WTC11 (cell line): ENCODE results near the gene RRBP1. TPM values are rescaled to one million over a fixed set of nuclear protein-coding genes. Genes with fewer than 3 reads are reported as not detected.
"Not testable (repeated sequence)": the region's sequence is repeated elsewhere in the genome, so short reads cannot be mapped to it uniquely, and the experiment has no call there.

Experiments
- ATAC-seq: fragments of 200-7000 bp; cut with Tn5 transposase; 2 replicates; pipeline ENCODE4 v1.10.0; 2021; ENCODE audit warnings: mild to moderate bottlenecking, moderate library complexity
- CTCF ChIA-PET: fragments of 300-600 bp; sonication (Branson Sonifier 250); formaldehyde crosslinking; loops from one replicate; lab custom pipeline; 2021; ENCODE audit warnings: antibody characterized with exemption; lab: Charles Lee
- POLR2A ChIA-PET: fragments of 350-600 bp; sonication (Branson Sonifier 250); formaldehyde crosslinking; loops from one replicate; lab custom pipeline; 2021; ENCODE audit warnings: antibody characterized with exemption; lab: Charles Lee
- DNase-seq: peaks from one replicate; pipeline ENCODE4 v3.0.0; 2021; ENCODE audit warnings: low spot score
- H3K27ac Mint-ChIP-seq: 2 replicates; pipeline ENCODE4 v1.8.0; 2021; ENCODE audit warnings: mixed read lengths
- H3K27me3 Mint-ChIP-seq: 2 replicates; pipeline ENCODE4 v1.8.0; 2021; ENCODE audit warnings: low read depth, mild to moderate bottlenecking, moderate library complexity, mixed read lengths
- H3K36me3 Mint-ChIP-seq: 2 replicates; pipeline ENCODE4 v1.8.0; 2021; ENCODE audit warnings: mixed read lengths
- H3K4me1 Mint-ChIP-seq: 2 replicates; pipeline ENCODE4 v1.8.0; 2022; ENCODE audit warnings: mixed read lengths
- H3K4me3 Mint-ChIP-seq: 2 replicates; pipeline ENCODE4 v1.8.0; 2021; ENCODE audit warnings: mild to moderate bottlenecking, moderate library complexity, mixed read lengths
- H3K9me3 Mint-ChIP-seq: 2 replicates; pipeline ENCODE4 v1.8.0; 2021; ENCODE audit warnings: mixed read lengths
- AFF4 ChIP-seq: sonication (generic); formaldehyde crosslinking; IDR thresholded peaks from 2 replicates; pipeline ENCODE4 v1.8.1; 2023; ENCODE audit warnings: mild to moderate bottlenecking, missing genetic modification reagents, borderline replicate concordance
- ATF2 ChIP-seq: sonication (generic); formaldehyde crosslinking; IDR thresholded peaks from 2 replicates; pipeline ENCODE4 v1.8.1; 2022; ENCODE audit warnings: low read depth, missing genetic modification reagents, borderline replicate concordance
- ELF4 ChIP-seq: sonication (generic); formaldehyde crosslinking; IDR thresholded peaks from 2 replicates; pipeline ENCODE4 v1.8.1; 2022; ENCODE audit warnings: low read depth, mild to moderate bottlenecking, moderate library complexity, missing genetic modification reagents
- IRF1 ChIP-seq: sonication (generic); formaldehyde crosslinking; IDR thresholded peaks from 2 replicates; pipeline ENCODE4 v1.8.0; 2023; ENCODE audit warnings: missing genetic modification reagents
- NFYB ChIP-seq: sonication (generic); formaldehyde crosslinking; conservative IDR thresholded peaks from 2 replicates; pipeline ENCODE4 v1.8.0; 2022; ENCODE audit warnings: low read depth, missing genetic modification reagents
- OVOL2 ChIP-seq: fragments of 250-450 bp; sonication (Bioruptor Pico); IDR thresholded peaks from 2 replicates; pipeline ENCODE4 v1.9.0; 2021; ENCODE audit warnings: mild to moderate bottlenecking, borderline replicate concordance
- ZNF232 ChIP-seq: sonication (generic); formaldehyde crosslinking; IDR thresholded peaks from 2 replicates; pipeline ENCODE4 v1.8.0; 2022; ENCODE audit warnings: mild to moderate bottlenecking, missing genetic modification reagents
- ZNF263 ChIP-seq: sonication (generic); formaldehyde crosslinking; IDR thresholded peaks from 2 replicates; pipeline ENCODE4 v1.8.1; 2022; ENCODE audit warnings: low read depth, mild to moderate bottlenecking, moderate library complexity, missing genetic modification reagents
- total RNA-seq: library from RNA; stranded (reverse); gene quantifications from 3 replicates; pipeline ENCODE4 v1.2.3, GENCODE V29; 2021

RRBP1 gene
- total RNA-seq, 1 experiment from 2014 or later, result 171 TPM

GRCh38 chr20:17708675-17709360 is 26.8 kb upstream of the RRBP1 start:
- ChIA-PET POLR2A (no interaction called here), CTCF (no interaction called here)
- H3K4me3 Mint-ChIP-seq, result no peak overlapping the region
- peaks cover 17% of the 10 kb centered on the region for H3K4me1 Mint-ChIP-seq
- no peaks in the 10 kb centered on the region for H3K36me3 Mint-ChIP-seq
- TF ChIP-seq NFYB, result no peak
- no peak for TF ChIP-seq ATF2 (CRISPR knock-in tag)
- TF ChIP-seq ZNF263, result no peak
- TF ChIP-seq ELF4 (CRISPR knock-in tag), result no peak
- no peak for TF ChIP-seq OVOL2 (CRISPR knock-in tag)
- no peak for TF ChIP-seq IRF1 (CRISPR knock-in tag)
- TF ChIP-seq, all 79 proteins: peak for 0
- no peak for DNase-seq
- Mint-ChIP-seq H3K9me3 (no peaks in the 10 kb centered on the region), H3K27ac (no peak overlapping the region; the same call in 1 of the 2 replicates), H3K27me3 (no peaks in the 10 kb centered on the region)
- ATAC-seq, result no peak

GRCh38 chr20:17707951-17708350 is 25.9 kb upstream of the RRBP1 start:
- H3K27me3 Mint-ChIP-seq, H3K27ac Mint-ChIP-seq, DNase-seq, H3K36me3 Mint-ChIP-seq, ATAC-seq, H3K4me3 Mint-ChIP-seq, POLR2A ChIA-PET, H3K9me3 Mint-ChIP-seq: not testable (repeated sequence)
- CTCF ChIA-PET, result interaction anchor here (0.9 kb wide), 1 partner anchor 44 kb away, joined by 3 read pairs; no protein-coding TSS in a partner anchor
- peaks cover 17% of the 10 kb centered on the region for H3K4me1 Mint-ChIP-seq

GRCh38 chr20:17706632-17707031 is 24.6 kb upstream of the RRBP1 start:
- H3K9me3 Mint-ChIP-seq, result 0 out of 2 replicates have a peak, but pooled peaks cover 5% of the 10 kb centered on the region
- ATAC-seq (no peak), DNase-seq (no peak)
- ChIA-PET CTCF (interaction anchor here (1.8 kb wide), 1 partner anchor 24 kb away, joined by 5 read pairs; no protein-coding TSS in a partner anchor), POLR2A (no interaction called here)
- H3K4me3 Mint-ChIP-seq, result no peak overlapping the region
- H3K4me1 Mint-ChIP-seq, result peaks cover 17% of the 10 kb centered on the region
- H3K36me3 Mint-ChIP-seq, result no peaks in the 10 kb centered on the region
- no peak overlapping the region for H3K27ac Mint-ChIP-seq
- TF ChIP-seq ZNF232 (CRISPR knock-in tag) (no peak), IRF1 (CRISPR knock-in tag) (no peak)
- H3K27me3 Mint-ChIP-seq, result no peaks in the 10 kb centered on the region

- no peak for ATAC-seq
- H3K9me3 Mint-ChIP-seq, result 0 out of 2 replicates have a peak, but pooled peaks cover 5% of the 10 kb centered on the region
- ChIA-PET CTCF (interaction anchor here (1.8 kb wide), 1 partner anchor 23 kb away, joined by 5 read pairs; no protein-coding TSS in a partner anchor), POLR2A (no interaction called here)
- no peak overlapping the region for H3K4me3 Mint-ChIP-seq
- H3K27me3 Mint-ChIP-seq, result no peaks in the 10 kb centered on the region
- no peak for DNase-seq
- TF ChIP-seq AFF4, result no peak
- TF ChIP-seq, all 79 proteins: peak for 0
- H3K36me3 Mint-ChIP-seq, result no peaks in the 10 kb centered on the region
- peaks cover 12% of the 10 kb centered on the region for H3K4me1 Mint-ChIP-seq
- H3K27ac Mint-ChIP-seq, result no peak overlapping the region
These were observed 23.9 kb upstream of the RRBP1 start for GRCh38 chr20:17705916-17706315.
